T47D (cell line): ENCODE data around the gene MEAK7.

Experiments used
- DNase-seq, 2 experiments: peaks; one replicate each; pipeline versions ENCODE4 v3.0.0 to v3.0.0-alpha.2; 2011 to 2012; ENCODE audit warnings: low read depth in 1 of 2, low spot score in 1 of 2
- JUND ChIP-seq: IDR thresholded peaks from 2 replicates; pipeline ENCODE4 v1.6.1; 2012; ENCODE audit warnings: low read depth
- in situ Hi-C: cut with HindIII; loops from 2 replicates; pipeline ENCODE4 v1.10.0; 2016; ENCODE audit warnings: low sequenced_read_pairs, low pct_unique_long_range_greater_than_20kb

MEAK7 gene

DNA sequence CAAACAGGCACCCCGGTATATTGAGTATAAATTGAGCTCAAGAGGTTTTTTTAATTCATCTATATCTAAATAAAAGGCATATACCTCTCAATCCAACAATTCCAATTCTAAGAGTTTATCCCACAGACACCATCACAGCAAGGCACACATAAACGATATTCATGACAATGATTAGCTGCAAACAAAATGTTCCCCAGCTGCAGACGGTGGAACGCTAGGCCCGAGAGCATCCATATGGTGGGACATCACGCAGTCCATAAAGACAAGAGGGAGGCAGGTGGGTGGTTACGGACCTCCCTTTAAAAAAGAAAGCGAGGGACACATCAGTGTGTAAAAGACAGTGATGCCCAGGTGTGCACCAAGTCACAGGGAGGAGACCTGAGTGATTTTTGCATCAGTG is 28.1 kb downstream of the MEAK7 start:
- DNase-seq: no peak
- TF ChIP-seq JUND: no peak
- in situ Hi-C loops: no loop called here

DNA sequence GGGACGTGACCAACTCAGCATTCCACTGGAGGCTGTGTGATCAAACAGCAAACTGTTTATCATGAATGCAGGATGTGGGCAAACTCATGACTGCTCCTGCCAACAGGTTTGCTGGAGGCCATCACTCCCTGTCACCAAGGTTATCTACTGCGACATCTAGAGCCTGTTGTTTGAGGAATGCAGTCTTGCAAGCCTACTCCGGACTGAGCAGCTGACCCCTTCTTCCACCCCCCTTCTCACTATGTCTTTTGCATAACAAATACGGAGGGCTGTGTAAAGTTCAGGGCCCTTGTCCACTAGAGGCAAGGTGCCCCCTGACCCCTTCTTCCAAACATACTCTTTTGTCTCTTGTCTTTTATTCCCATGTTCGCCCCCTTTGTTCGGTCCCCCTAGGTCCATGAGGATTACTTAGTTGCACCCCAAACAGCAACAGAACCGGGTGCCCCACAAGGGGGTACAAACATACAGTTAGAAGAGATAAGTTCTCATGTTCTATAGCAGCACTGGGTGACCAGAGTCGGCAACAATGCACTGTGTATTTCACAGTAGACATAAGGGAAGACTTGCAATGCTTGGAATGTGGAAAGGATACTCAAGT is 28.7 kb downstream of the MEAK7 start:
- peak in 1 of 2 experiments; percentile 46 for DNase-seq
- no peak for TF ChIP-seq JUND
- in situ Hi-C loops: no loop called here

DNA sequence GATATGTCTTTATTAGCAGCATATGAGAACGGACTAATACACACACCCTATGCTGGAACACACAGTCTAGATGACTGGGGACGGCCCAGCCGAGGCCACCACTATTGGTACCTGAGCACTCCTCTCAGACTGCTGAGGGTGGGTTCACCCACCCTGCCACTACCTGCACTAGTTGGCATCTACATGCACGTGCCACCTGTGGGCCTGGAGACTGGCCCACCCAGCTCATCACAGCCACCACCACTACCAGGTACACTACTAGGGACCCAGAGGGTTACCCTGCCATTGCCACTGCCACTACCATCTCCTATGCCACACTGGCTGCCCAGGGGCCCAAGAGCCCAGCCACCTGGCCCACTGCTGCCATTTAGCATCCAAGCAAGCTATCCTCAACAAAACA is 32.5 kb downstream of the MEAK7 start:
- in situ Hi-C loops: no loop called here
- TF ChIP-seq JUND: no peak
- no peak for DNase-seq

DNA sequence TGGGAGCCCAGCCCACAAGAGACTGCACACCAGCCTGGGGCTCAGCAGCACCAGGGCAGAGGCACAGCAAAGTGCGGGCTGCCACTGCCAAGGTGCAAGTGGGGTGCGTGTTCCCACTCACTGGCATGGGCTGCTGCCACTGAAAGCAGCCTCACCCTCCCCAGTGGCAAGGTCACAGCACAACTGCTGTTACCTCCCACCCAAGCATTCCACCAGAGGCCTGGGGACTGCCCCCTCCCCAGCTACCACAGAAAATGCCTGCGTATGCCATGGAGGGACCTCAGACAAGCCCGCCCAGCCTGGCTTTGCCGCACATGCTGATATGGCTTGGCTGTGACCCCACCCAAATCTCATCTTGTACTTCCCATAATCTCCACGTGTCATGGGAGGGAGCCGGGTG is 33.1 kb downstream of the MEAK7 start:
- DNase-seq: no peak
- TF ChIP-seq JUND: no peak
- in situ Hi-C loops: no loop called here

DNA sequence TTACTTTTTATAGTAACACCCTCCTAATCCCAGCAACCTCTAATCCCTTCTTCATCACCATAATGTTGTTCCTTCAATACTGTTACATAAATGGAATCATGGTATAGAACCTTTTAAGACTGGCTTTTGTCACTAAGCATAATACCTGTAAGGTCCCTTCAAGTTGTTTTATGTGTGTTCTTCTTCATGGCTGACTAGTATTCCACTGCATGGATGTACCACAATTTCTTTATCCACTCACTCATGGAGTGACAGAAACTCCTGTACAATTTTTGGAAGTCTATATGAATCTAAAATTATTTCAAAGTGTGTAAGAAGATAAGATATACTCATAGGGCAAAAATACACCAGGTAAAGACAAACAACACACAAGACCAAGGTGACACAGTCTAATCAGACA is 36.8 kb downstream of the MEAK7 start:
- no peak for TF ChIP-seq JUND
- in situ Hi-C loops: no loop called here
- no peak for DNase-seq

DNA sequence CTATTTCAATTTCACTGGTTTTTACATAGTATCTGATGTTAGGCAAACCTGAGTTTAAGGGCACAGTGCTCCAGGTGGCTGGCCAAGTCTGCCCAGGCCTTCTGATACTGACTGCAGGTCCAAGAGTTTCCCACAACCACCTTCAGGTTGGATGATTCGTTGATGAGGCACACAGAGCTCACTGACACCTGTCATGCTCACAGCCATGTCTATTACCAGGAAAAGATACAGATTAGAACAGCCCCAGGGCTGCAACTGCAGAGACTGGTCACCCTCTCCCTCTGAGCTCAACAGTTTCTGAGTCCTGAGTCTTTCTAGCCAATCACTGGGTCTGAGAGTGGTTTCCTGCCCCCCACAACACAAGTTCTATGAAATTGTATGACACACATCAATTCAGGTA is 37.2 kb downstream of the MEAK7 start:
- in situ Hi-C loops: no loop called here
- no peak for TF ChIP-seq JUND

DNA sequence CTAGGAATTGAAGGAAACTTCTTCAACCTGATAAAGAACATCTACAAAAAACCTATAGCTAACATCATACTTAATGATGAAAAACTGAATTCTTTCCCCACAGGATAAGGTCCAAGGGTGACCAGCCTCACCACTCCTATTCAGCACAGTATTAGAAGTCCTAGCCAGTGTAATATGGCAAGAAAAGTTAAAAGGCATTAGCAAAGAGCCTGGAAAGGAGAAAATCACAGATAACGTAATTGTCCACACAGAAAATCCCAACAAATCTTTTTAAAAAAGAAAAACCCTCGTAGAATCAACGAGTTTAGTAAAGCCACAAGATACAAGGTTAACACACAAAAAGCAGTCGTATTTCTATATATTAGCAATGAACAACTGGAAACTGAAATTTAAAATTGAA is 37.8 kb downstream of the MEAK7 start:
- DNase-seq: no peak
- in situ Hi-C loops: no loop called here
- TF ChIP-seq JUND: no peak

More for the DNA sequence above, 37.2 kb downstream of the MEAK7 start:
- DNase-seq: no peak

DNA sequence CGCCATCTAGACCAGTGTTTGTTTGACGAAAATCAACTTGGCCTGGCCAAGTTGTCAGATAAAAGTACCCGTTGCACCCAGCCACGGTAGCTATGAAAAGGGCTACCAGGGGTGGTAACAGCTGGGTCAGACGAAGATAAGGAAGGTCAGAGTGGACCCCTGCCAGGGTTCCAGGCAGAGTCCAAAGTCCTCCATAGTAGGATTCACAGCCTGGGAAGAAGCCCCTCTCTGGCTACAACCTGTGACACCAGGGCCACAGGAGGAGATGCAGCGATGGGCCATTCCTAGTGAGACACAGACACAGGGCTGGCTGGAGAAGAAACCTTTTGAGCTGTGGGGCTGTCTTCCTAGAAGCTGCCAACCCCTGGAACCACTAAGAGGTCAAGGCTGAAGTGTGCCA is 39.3 kb downstream of the MEAK7 start:
- TF ChIP-seq JUND: no peak
- in situ Hi-C loops: no loop called here

DNA sequence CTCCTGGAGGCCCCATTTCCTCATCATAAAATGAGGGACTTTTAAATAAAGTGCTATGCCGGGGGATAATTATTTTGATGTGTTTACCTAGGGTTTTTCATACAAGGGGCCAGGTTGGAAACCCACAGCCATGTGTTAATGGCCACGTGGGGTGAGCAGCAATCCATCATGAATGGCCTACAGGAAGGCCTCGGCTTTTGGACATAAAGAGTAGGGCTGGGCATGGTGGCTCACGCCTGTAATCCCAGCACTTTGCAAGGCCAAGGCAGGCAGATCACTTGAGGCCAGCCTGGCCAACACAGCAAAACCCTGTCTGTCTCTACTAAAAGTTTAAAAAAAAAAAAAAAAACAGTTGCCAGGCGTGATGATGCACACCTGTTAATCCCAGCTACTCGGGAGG is 40.3 kb downstream of the MEAK7 start:
- no peak for DNase-seq
- in situ Hi-C loops: no loop called here
- TF ChIP-seq JUND: no peak

More for the DNA sequence above, 39.3 kb downstream of the MEAK7 start:
- DNase-seq: peak in 1 of 2 experiments; percentile 26

DNA sequence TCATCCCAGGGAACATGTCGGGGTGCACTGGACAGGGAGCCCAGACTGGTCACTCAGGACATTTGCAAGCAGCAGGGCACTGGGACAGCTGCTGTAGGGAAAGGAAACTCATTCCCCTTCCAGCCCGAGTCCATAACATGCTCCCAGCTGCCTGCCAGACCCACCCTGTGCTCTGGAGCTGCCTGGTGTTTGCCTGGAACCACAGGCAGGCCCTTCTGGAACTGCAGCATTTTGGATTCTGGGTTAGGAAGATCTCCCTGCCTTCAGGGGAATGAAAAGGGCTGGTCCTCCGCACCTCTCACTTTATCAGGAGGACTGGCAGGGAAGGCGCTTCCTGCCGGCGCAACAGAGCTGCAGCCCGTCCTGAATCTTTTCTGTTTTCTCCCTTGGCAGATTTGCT is 41.2 kb downstream of the MEAK7 start:
- in situ Hi-C loops: no loop called here
- DNase-seq: no peak
- no peak for TF ChIP-seq JUND

DNA sequence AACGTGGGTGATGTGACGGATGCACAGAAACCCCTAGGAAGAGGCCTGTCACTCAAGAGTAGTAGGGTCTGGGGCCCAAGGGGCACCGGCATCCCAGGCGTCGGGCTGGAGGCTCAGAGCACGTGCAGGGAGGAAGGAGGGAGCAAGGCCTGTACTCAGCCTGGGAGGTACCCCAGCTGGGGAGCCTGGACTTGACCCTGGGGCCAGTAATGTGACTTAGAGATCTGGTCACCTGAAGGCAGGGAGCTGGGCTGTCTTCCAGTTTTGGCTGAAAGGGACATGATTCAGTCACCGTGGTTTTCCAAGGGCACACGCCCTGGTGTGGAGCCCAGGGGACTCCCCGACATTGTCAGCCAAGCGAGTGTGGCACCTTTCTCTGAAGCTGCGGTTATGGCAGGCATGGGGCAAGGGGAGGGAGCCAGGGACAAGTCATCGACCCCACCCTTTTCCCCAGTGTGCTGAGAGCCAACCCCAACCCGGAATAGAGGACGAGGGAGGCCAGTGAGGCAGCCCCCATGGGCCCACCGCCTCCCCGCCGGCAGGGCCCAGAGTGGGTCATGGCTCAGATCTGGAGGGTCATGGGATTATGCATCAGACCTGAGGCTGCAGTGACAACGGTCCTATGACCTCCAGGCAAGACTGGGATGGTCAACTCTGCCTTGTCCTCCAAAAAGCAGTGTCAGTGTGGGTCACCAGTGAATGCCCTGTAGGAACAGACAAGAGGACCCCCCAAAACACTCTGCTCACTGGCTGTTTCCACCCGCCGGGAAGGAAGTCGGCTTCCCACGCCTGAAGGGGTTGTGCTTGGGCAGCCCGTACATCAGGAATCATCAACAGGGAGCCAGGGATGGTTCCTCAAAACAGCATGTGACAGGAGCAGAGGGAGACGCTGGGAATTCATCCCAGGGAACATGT is 41.9 kb downstream of the MEAK7 start:
- TF ChIP-seq JUND: no peak
- DNase-seq: no peak
- in situ Hi-C loops: no loop called here

DNA sequence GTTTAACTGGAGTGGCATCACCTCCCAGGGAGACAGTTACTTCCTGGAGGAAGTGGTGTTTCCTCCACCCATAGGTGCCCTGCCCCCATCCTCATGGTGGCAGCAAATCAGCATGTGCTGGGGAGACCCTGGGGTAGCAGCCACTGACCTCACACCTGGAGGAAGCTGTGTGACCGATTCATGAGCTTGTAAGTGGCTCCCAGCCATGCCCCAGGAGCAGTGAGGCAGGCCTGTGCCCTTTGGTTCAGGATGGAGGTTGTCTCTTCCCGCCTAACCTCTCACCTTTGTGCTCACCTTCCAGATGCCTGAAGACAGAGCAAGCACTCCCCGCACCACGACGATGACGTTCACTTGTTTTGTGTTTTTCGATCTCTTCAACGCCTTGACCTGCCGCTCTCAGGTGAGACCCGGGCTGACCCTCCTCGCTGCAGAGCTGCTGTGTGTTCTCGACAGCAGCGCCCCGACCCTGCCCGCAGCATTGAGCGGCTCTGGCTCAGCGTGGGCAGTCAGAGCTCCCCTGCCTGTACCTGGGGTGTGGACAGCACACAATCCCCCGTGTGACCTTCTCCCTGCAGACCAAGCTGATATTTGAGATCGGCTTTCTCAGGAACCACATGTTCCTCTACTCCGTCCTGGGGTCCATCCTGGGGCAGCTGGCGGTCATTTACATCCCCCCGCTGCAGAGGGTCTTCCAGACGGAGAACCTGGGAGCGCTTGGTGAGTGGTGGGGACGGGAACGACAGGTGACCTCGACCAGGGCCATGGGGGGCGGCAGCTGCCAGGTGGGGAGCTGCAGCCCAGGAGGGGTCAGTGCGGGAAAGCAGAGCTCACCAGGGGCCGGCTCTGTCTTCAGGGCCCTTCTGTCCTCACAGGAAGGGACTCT is 42.8 kb downstream of the MEAK7 start:
- in situ Hi-C loops: no loop called here
- TF ChIP-seq JUND: no peak
- no peak for DNase-seq
